Measurements from ENCODE around the gene ENTR1. TPM values are rescaled to one million over a fixed set of nuclear protein-coding genes. Genes with fewer than 3 reads are reported as not detected.

The ENTR1 gene
- total and polyA plus RNA-seq, 3 experiments from 2014 or later: 13.1 to 55.5 (median 52.2) TPM

DNA sequence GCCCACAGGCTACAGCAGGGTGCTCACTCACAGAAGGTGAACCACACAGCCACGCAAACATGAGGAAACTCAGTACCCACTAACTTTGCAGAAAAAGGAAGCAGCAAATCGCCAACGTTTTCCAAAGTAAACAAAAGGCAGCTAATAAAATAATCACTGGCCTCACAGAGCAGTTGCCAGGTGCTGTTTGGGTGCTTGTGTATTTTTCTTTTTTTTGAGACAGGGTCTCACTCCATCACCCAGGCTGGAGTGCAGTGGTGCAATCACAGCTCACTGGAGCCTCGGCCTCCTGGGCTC is 14.2 kb downstream of the ENTR1 start:
- Histone ChIP-seq H3K27me3 (ENCODE audit: insufficient read depth, low read length, poor library complexity, severe bottlenecking) (no peaks in the 10 kb centered on the region), H3K4me1 (ENCODE audit: insufficient read depth, low read length) (peaks cover 22% of the 10 kb centered on the region), H3K36me3 (ENCODE audit: insufficient read depth, low read length) (peaks cover 25% of the 10 kb centered on the region), H3K9me3 (ENCODE audit: low read length) (no peaks in the 10 kb centered on the region), H3K27ac (ENCODE audit: low read depth, low read length) (no peak overlapping the region), H3K4me3 (ENCODE audit: low read length) (no peak overlapping the region)
- no peak for DNase-seq
- H3K9me3 Mint-ChIP-seq: no peaks in the 10 kb centered on the region
- ChIA-PET CTCF (interaction anchor here (0.6 kb wide), 1 partner anchor 1027 kb away, joined by 3 read pairs; the partner anchor contains the start of genes EXD3 and NOXA1), POLR2A (no interaction called here)
- peaks cover 13 to 21% (median 14%) of the 10 kb centered on the region in 3 donors for H3K4me1 Mint-ChIP-seq
- H3K27me3 Mint-ChIP-seq: no peaks in the 10 kb centered on the region
- peak overlapping the region in 1 of 7 donors; percentile 65 for H3K4me3 Mint-ChIP-seq
- no peak overlapping the region for H3K27ac Mint-ChIP-seq
- H3K36me3 Mint-ChIP-seq: peaks cover 4 to 54% (median 9%) of the 10 kb centered on the region in 3 donors

- H3K36me3 ChIP-seq (ENCODE audit: insufficient read depth, low read length): peaks cover 25% of the 10 kb centered on the region
- H3K4me1 ChIP-seq (ENCODE audit: insufficient read depth, low read length): peaks cover 20% of the 10 kb centered on the region
- no peaks in the 10 kb centered on the region for H3K9me3 ChIP-seq (ENCODE audit: low read length)
- no peaks in the 10 kb centered on the region for H3K9me3 Mint-ChIP-seq
- no peaks in the 10 kb centered on the region for H3K27me3 Mint-ChIP-seq
- DNase-seq: no peak
- POLR2A ChIA-PET: no interaction called here
- H3K27ac ChIP-seq (ENCODE audit: low read depth, low read length): no peak overlapping the region
- H3K36me3 Mint-ChIP-seq: peaks cover 6 to 57% (median 9%) of the 10 kb centered on the region in 3 donors
- H3K4me1 Mint-ChIP-seq: peaks cover 13 to 19% (median 14%) of the 10 kb centered on the region in 3 donors
- CTCF ChIA-PET: interaction anchor here (0.6 kb wide), 1 partner anchor 1027 kb away, joined by 3 read pairs; the partner anchor contains the start of genes EXD3 and NOXA1
- no peak overlapping the region for H3K4me3 ChIP-seq (ENCODE audit: low read length)
- H3K27me3 ChIP-seq (ENCODE audit: insufficient read depth, low read length, poor library complexity, severe bottlenecking): no peaks in the 10 kb centered on the region
- no peak overlapping the region for H3K4me3 Mint-ChIP-seq
- no peak overlapping the region for H3K27ac Mint-ChIP-seq
Observed at GRCh38 chr9:136395345-136396218, 14.8 kb downstream of the ENTR1 start.

DNA sequence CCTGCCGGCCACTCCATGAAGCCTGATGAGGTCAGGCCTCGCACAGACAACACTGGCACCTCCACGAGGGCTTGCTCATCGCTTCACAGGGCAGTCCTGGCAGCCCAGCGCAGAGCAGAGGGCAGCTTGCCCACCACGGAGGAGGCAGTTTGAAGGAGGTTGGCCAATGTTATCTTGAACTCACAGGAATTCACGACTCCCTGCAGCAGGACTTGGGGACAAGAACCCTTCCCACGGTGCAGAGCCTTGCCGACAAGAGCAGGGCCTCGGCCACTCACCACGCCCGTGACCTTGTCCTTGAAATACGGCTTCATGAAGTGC is 15.4 kb downstream of the ENTR1 start:
- CTCF ChIA-PET: no interaction called here
- no peak for DNase-seq
- Mint-ChIP-seq H3K36me3 (peaks cover 6 to 60% (median 10%) of the 10 kb centered on the region in 3 donors), H3K9me3 (no peaks in the 10 kb centered on the region), H3K27me3 (no peaks in the 10 kb centered on the region), H3K4me1 (peaks cover 12 to 17% (median 14%) of the 10 kb centered on the region in 3 donors), H3K27ac (no peak overlapping the region), H3K4me3 (peak overlapping the region in 1 of 7 donors; percentile 59)
- Histone ChIP-seq H3K4me1 (ENCODE audit: insufficient read depth, low read length) (peaks cover 15% of the 10 kb centered on the region), H3K36me3 (ENCODE audit: insufficient read depth, low read length) (peaks cover 25% of the 10 kb centered on the region), H3K9me3 (ENCODE audit: low read length) (no peaks in the 10 kb centered on the region), H3K4me3 (ENCODE audit: low read length) (no peak overlapping the region), H3K27me3 (ENCODE audit: insufficient read depth, low read length, poor library complexity, severe bottlenecking) (no peaks in the 10 kb centered on the region), H3K27ac (ENCODE audit: low read depth, low read length) (no peak overlapping the region)
- POLR2A ChIA-PET: no interaction called here

DNA sequence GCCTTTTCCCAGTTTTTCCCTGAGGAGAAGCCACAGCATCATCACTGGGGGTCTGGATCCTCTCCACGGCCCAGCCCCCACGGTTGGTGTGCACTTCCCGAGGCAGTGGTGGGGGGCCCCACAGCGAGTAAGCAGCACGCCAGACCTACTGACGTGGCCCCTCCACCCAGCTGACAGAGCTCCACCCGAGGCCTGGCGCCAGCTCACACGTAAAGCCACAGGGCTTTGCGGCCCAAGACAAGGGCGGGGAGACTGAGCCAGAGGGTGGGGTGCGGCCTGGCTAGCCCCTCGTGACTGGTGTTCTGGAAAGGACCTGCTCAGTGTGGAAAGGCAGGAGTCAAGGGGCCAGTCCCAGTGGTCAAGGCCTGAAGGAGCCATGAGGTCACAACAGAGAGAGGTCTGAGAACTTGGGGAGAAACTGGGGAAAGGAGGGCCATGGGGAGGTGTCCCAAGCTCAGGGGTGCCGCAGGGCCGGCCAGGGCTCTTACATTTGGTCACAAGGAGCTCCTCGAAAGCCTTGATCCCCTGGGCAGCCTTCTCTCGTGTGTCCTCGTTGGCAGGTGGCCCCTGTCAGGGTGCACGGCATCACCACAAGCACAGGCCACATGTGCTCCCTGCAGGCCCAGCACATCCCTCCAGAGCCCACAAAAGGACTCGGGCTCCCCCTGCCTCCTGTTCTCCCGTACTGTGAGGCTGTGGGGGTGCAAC is 15.9 kb downstream of the ENTR1 start:
- H3K9me3 Mint-ChIP-seq: no peaks in the 10 kb centered on the region
- ChIA-PET POLR2A (no interaction called here), CTCF (no interaction called here)
- Histone ChIP-seq H3K4me3 (ENCODE audit: low read length) (no peak overlapping the region), H3K4me1 (ENCODE audit: insufficient read depth, low read length) (peaks cover 14% of the 10 kb centered on the region), H3K9me3 (ENCODE audit: low read length) (no peaks in the 10 kb centered on the region), H3K27me3 (ENCODE audit: insufficient read depth, low read length, poor library complexity, severe bottlenecking) (no peaks in the 10 kb centered on the region), H3K36me3 (ENCODE audit: insufficient read depth, low read length) (peaks cover 25% of the 10 kb centered on the region), H3K27ac (ENCODE audit: low read depth, low read length) (no peak overlapping the region)
- H3K4me1 Mint-ChIP-seq: peaks cover 12 to 17% (median 17%) of the 10 kb centered on the region in 3 donors
- no peak overlapping the region for H3K27ac Mint-ChIP-seq
- peaks cover 10 to 65% (median 12%) of the 10 kb centered on the region in 3 donors for H3K36me3 Mint-ChIP-seq
- DNase-seq: no peak
- H3K4me3 Mint-ChIP-seq: no peak overlapping the region
- H3K27me3 Mint-ChIP-seq: no peaks in the 10 kb centered on the region

DNA sequence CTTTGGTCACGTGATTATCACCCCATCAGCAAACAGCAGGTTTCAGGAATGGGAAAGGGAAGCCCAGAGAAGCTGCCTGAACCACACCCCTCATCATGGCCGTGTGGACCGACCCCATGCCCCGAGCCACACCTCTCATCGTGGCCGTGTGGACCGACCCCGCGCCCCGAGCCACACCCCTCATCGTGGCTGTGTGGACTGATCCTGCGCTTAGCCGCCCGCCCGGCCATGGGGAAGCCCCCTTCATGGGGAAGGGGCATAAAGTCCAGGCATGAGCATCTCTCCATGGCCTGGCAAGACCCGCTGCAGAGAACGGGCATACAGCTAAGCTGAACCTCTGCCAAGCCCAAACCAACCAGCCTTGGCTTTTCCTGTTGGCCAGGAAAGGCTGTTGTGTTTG is 16.9 kb downstream of the ENTR1 start:
- CTCF ChIA-PET: no interaction called here
- H3K4me1 Mint-ChIP-seq: peaks cover 4 to 9% (median 8%) of the 10 kb centered on the region in 3 donors
- Histone ChIP-seq H3K9me3 (ENCODE audit: low read length) (no peaks in the 10 kb centered on the region), H3K4me3 (ENCODE audit: low read length) (no peak overlapping the region), H3K27me3 (ENCODE audit: insufficient read depth, low read length, poor library complexity, severe bottlenecking) (no peaks in the 10 kb centered on the region), H3K36me3 (ENCODE audit: insufficient read depth, low read length) (peaks cover 27% of the 10 kb centered on the region), H3K27ac (ENCODE audit: low read depth, low read length) (no peak overlapping the region), H3K4me1 (ENCODE audit: insufficient read depth, low read length) (peaks cover 5% of the 10 kb centered on the region)
- H3K4me3 Mint-ChIP-seq: no peak overlapping the region
- DNase-seq: no peak
- H3K9me3 Mint-ChIP-seq: no peaks in the 10 kb centered on the region
- POLR2A ChIA-PET: no interaction called here
- peaks cover 10 to 68% (median 13%) of the 10 kb centered on the region in 3 donors for H3K36me3 Mint-ChIP-seq
- peaks cover 0 to under 1% of the 10 kb centered on the region in 2 donors for H3K27me3 Mint-ChIP-seq
- no peak overlapping the region for H3K27ac Mint-ChIP-seq

- POLR2A ChIA-PET: no interaction called here
- peaks cover 10 to 69% (median 16%) of the 10 kb centered on the region in 3 donors for H3K36me3 Mint-ChIP-seq
- Histone ChIP-seq H3K4me1 (ENCODE audit: insufficient read depth, low read length) (no peaks in the 10 kb centered on the region), H3K27ac (ENCODE audit: low read depth, low read length) (no peak overlapping the region), H3K9me3 (ENCODE audit: low read length) (no peaks in the 10 kb centered on the region), H3K27me3 (ENCODE audit: insufficient read depth, low read length, poor library complexity, severe bottlenecking) (no peaks in the 10 kb centered on the region), H3K4me3 (ENCODE audit: low read length) (no peak overlapping the region), H3K36me3 (ENCODE audit: insufficient read depth, low read length) (peaks cover 26% of the 10 kb centered on the region)
- peaks cover 1 to 4% (median 3%) of the 10 kb centered on the region in 3 donors for H3K4me1 Mint-ChIP-seq
- peaks cover 0 to 2% of the 10 kb centered on the region in 2 donors for H3K27me3 Mint-ChIP-seq
- H3K4me3 Mint-ChIP-seq: no peak overlapping the region
- H3K9me3 Mint-ChIP-seq: no peaks in the 10 kb centered on the region
- CTCF ChIA-PET: interaction anchor here (1.3 kb wide), 1 partner anchor 29 kb away, joined by 4 read pairs; the partner anchor contains the start of gene DNLZ
- peak overlapping the region in 1 of 8 donors; percentile 82 for H3K27ac Mint-ChIP-seq
- DNase-seq: no peak
Observed at GRCh38 chr9:136392538-136393449, 17.6 kb downstream of the ENTR1 start.

- peaks cover 10 to 74% (median 21%) of the 10 kb centered on the region in 3 donors for H3K36me3 Mint-ChIP-seq
- Histone ChIP-seq H3K27me3 (ENCODE audit: insufficient read depth, low read length, poor library complexity, severe bottlenecking) (no peaks in the 10 kb centered on the region), H3K36me3 (ENCODE audit: insufficient read depth, low read length) (peaks cover 26% of the 10 kb centered on the region), H3K4me1 (ENCODE audit: insufficient read depth, low read length) (no peaks in the 10 kb centered on the region), H3K27ac (ENCODE audit: low read depth, low read length) (no peak overlapping the region), H3K9me3 (ENCODE audit: low read length) (no peaks in the 10 kb centered on the region), H3K4me3 (ENCODE audit: low read length) (no peak overlapping the region)
- H3K4me1 Mint-ChIP-seq: peaks cover 1 to 4% (median 2%) of the 10 kb centered on the region in 3 donors
- no peak overlapping the region for H3K27ac Mint-ChIP-seq
- H3K27me3 Mint-ChIP-seq: peaks cover 0 to 2% of the 10 kb centered on the region in 2 donors
- POLR2A ChIA-PET: no interaction called here
- no peak for DNase-seq
- no peak overlapping the region for H3K4me3 Mint-ChIP-seq
- H3K9me3 Mint-ChIP-seq: no peaks in the 10 kb centered on the region
- CTCF ChIA-PET: interaction anchor here (1.3 kb wide), 1 partner anchor 29 kb away, joined by 4 read pairs; the partner anchor contains the start of gene DNLZ
Observed at GRCh38 chr9:136391737-136392537, 18.5 kb downstream of the ENTR1 start.
